Progenitor cell of endocrine pancreas (in vitro differentiated cells): ENCODE measurements around the gene APRT. TPM values are rescaled to one million over a fixed set of nuclear protein-coding genes. Genes with fewer than 3 reads are reported as not detected.

Experiments
- DNase-seq: peaks from one replicate; pipeline ENCODE4 v3.0.0; 2021; ENCODE audit warnings: low spot score; ENCODE audit not compliant: unreplicated experiment
- H3K27ac Mint-ChIP-seq: 2 replicates; pipeline ENCODE4 v1.8.0; 2021; ENCODE audit warnings: mild to moderate bottlenecking, moderate library complexity, mixed read lengths
- H3K27me3 Mint-ChIP-seq: 2 replicates; pipeline ENCODE4 v1.8.0; 2021; ENCODE audit warnings: mixed read lengths
- H3K36me3 Mint-ChIP-seq: 2 replicates; pipeline ENCODE4 v1.8.0; 2022; ENCODE audit warnings: mixed read lengths; ENCODE audit not compliant: insufficient read depth
- H3K4me1 Mint-ChIP-seq: 2 replicates; pipeline ENCODE4 v1.8.0; 2021; ENCODE audit warnings: low read depth, mixed read lengths
- H3K4me3 Mint-ChIP-seq: 2 replicates; pipeline ENCODE4 v1.8.0; 2021; ENCODE audit warnings: low read depth, mild to moderate bottlenecking, moderate library complexity, mixed read lengths
- H3K9me3 Mint-ChIP-seq: 2 replicates; pipeline ENCODE4 v1.8.0; 2021; ENCODE audit warnings: low read depth, mixed read lengths
- CTCF ChIP-seq: fragments of 200-600 bp; sonication (generic); IDR thresholded peaks from one replicate; pipeline ENCODE4 v1.5.0; 2021; ENCODE audit warnings: antibody characterized with exemption, mild to moderate bottlenecking; ENCODE audit not compliant: unreplicated experiment
- total RNA-seq: library from RNA; stranded (reverse); gene quantifications from 2 replicates; pipeline ENCODE4 v1.2.1, GENCODE V29; 2021

APRT gene
- total RNA-seq, 1 donor from 2014 or later = 100 TPM

- Mint-ChIP-seq H3K9me3 (no peaks in the 10 kb centered on the region), H3K4me3 (no peak overlapping the region), H3K36me3 (no peaks in the 10 kb centered on the region), H3K27ac (no peak overlapping the region), H3K27me3 (peaks cover 23% of the 10 kb centered on the region), H3K4me1 (peaks cover 3% of the 10 kb centered on the region)
- no peak for TF ChIP-seq CTCF
- DNase-seq = no peak
Observed at GRCh38 chr16:88779406-88780141, 32.2 kb downstream of the APRT start.

DNA sequence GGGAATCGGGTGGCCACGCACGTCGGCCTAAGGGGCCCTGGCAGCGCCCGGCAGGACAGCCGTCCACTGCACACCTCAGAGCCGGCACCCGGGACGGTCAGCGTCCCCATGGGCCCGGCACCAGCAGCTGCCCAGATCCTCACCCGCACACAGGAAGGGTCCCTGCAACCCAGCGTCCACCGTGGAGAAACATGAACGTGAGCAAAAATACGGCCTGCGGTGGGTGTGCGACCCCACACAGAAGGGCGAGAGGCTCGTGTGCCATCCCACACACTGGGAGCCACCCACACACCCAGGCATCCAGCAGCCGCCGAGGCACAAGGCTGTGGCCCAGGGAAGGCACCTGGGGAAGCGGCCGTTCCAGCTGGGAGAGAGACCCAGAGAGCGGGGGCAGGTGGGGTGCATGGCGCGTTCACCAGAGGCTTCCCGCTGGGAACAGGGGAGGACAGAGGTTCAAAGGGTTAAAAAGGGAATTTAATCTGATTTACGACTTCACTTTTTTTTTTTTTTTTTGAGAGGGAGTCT lies 33.1 kb downstream of the APRT start:
- H3K27ac Mint-ChIP-seq = no peak overlapping the region
- DNase-seq = no peak
- peaks cover 22% of the 10 kb centered on the region for H3K27me3 Mint-ChIP-seq
- no peak for TF ChIP-seq CTCF
- H3K4me3 Mint-ChIP-seq = no peak overlapping the region
- H3K36me3 Mint-ChIP-seq = no peaks in the 10 kb centered on the region
- H3K9me3 Mint-ChIP-seq = no peaks in the 10 kb centered on the region
- peaks cover 7% of the 10 kb centered on the region for H3K4me1 Mint-ChIP-seq

GRCh38 chr16:88778271-88778525 lies 33.5 kb downstream of the APRT start:
- TF ChIP-seq CTCF = no peak
- Mint-ChIP-seq H3K27me3 (peaks cover 18% of the 10 kb centered on the region), H3K27ac (no peak overlapping the region), H3K4me3 (no peak overlapping the region), H3K4me1 (peaks cover 7% of the 10 kb centered on the region), H3K36me3 (no peaks in the 10 kb centered on the region), H3K9me3 (no peaks in the 10 kb centered on the region)
- DNase-seq = no peak

DNA sequence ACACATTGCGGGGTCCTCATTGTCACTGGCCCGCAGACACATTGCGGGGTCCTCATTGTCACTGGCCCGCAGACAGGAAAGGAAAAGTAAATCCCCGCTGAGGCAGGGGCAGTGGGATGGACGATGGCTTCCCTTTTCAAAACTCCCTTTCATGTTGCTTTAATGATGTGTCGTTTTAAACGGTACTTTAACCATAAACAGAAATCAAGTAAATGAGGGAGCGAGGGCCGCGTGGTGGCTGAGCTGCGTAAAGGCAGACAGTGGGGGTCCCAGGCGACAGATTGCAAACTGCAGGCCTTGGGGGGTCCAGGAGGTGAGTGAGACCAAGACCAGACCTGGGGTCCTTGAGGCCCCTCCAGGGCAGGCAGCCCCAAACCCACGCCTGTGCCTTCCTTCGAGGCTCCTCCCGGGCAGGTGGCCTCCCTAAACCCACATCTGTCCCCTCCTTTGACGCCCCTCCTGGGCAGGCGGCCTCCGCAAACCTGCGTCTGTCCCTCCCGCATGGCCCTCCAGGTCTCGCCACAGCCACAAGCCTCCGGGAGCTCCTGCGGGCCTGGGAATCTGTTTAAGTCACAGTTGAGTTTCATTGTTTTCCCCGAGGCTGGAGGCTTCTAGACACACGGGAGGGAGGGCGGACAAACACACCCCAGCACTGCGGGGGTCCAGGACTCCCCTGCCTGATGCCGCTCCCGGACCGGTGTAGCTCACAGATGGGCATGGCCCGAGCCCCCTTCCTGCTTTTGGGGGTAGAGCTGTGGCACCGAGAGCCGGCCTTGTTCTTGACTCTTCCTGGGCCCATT lies 34.1 kb downstream of the APRT start:
- peaks cover 13% of the 10 kb centered on the region for H3K27me3 Mint-ChIP-seq
- DNase-seq = no peak

More for the DNA sequence above, 34.1 kb downstream of the APRT start:
- H3K27ac Mint-ChIP-seq = no peak overlapping the region
- H3K4me1 Mint-ChIP-seq = peaks cover 11% of the 10 kb centered on the region
- no peak for TF ChIP-seq CTCF
- no peaks in the 10 kb centered on the region for H3K36me3 Mint-ChIP-seq
- no peaks in the 10 kb centered on the region for H3K9me3 Mint-ChIP-seq
- no peak overlapping the region for H3K4me3 Mint-ChIP-seq
